NK-92 treated with Interleukin-12 subunit alpha and Interleukin-12 subunit beta, amount 100 ng/mL, for 24 hours (cell line): Measurements from ENCODE around the gene NCR1.
A peak's percentile ranks its signal among the peaks of the same experiment; 100 is the strongest.
"Not testable (repeated sequence)": the region's sequence is repeated elsewhere in the genome, so short reads cannot be mapped to it uniquely, and the experiment has no call there.

Experiments used
- DNase-seq: peaks from one replicate; lab custom pipeline; 2025; lab: John Stamatoyannopoulos, UW

Gene NCR1, protein sequence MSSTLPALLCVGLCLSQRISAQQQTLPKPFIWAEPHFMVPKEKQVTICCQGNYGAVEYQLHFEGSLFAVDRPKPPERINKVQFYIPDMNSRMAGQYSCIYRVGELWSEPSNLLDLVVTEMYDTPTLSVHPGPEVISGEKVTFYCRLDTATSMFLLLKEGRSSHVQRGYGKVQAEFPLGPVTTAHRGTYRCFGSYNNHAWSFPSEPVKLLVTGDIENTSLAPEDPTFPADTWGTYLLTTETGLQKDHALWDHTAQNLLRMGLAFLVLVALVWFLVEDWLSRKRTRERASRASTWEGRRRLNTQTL

GRCh38 chr19:54905803-54906511 lies at the start of gene NCR1:
NCR1 (plus strand) TSS chr19:54906148; CDS start chr19:54906188, 40 bp downstream.
- peak; percentile 88 for DNase-seq

GRCh38 chr19:54858476-54858875 lies 47.5 kb upstream of the NCR1 start:
- DNase-seq: not testable (repeated sequence)

DNA sequence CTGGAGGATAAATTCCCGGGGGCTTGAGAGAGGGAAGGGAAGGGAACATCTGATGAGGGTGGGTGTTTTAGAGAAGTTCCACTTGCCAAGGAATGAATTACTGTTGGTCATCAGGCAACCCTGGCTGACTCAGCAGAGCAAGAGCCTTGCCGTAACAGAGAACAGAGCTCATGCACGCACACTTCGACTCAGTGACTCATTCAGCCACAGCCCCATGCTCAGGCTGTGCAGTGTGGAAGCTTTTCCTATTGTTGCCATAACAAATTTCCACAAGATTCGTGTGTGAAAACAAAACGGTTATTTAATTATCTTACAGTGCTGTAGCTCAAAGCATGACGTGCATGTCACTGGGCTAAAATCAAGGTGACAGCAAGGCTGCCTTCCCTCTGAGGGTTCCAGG lies 46.5 kb upstream of the NCR1 start:
- not testable (repeated sequence) for DNase-seq

GRCh38 chr19:54863459-54863858 lies 42.5 kb upstream of the NCR1 start:
- not testable (repeated sequence) for DNase-seq

DNA sequence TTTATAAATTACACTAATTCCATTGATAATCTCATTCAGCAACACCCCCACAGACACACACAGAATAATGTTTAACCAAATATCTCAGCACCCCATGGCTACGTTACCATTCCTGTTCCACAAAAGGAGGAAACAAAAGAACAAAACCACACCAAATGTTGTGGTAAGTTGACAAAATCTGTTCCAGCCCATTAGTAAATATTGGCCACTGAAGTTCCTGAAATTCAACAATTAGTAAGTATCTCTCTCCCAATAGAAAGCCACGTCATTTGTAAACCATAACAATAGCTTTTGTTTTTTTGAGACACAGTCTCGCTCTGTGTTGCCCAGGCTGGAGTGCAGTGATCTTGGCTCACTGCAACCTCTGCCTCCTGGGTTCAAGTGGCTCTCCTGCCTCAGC lies 34.3 kb upstream of the NCR1 start:
- DNase-seq: no peak

DNA sequence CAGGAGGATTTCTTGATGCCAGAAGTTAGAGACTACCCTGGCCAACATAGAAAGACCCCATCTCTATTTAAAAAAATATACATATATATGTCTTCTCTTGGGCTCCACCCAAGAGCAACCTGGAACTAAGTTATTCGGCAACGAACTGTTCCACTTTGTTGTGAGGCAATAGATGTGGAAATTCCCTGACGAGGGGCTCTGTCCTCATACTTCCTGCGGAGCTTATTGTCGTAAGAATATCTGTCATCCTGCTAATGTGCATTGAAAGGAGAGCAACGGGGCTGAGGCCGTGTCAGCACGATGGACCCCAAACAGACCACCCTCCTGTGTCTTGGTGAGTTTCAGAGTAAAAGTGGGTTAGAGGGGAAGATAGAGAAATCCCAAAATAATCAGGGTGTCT lies 32.0 kb upstream of the NCR1 start, which contains the start of gene FCAR:
TSS of gene FCAR (plus strand) at position 246 of the 400 bp plus-strand sequence. CDS start at position 301, 55 bp downstream.
- no peak for DNase-seq

- no peak for DNase-seq
Observed at GRCh38 chr19:54875506-54875905, 30.4 kb upstream of the NCR1 start.

DNA sequence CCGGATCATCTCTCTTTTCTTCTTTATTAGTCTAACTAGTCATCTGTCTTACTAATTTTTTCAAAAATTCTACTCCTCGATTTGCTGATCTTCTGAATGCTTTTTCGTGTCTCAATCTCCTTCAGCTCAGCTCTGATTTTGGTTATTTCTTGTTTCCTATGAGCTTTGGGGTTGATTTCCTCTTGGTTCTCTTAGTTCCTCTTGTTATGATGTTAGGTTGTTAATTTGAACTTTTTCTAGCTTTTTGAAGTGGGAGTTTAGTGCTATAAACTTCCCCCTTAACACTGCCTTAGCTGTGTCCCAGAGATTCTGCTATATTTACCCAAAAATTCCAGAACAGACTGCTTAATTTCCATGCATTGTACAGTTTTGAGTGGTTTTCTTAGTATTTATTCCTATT lies 28.5 kb upstream of the NCR1 start:
- DNase-seq: no peak

- no peak for DNase-seq
Observed at GRCh38 chr19:54881884-54882283, 24.1 kb upstream of the NCR1 start.

GRCh38 chr19:54882758-54883157 lies 23.2 kb upstream of the NCR1 start:
- DNase-seq: peak; percentile 31

- DNase-seq: no peak
Observed at GRCh38 chr19:54883228-54883627, 22.7 kb upstream of the NCR1 start.

GRCh38 chr19:54888239-54888638 lies 17.7 kb upstream of the NCR1 start:
- no peak for DNase-seq

- no peak for DNase-seq
Observed at GRCh38 chr19:54889566-54889965, 16.4 kb upstream of the NCR1 start.

DNA sequence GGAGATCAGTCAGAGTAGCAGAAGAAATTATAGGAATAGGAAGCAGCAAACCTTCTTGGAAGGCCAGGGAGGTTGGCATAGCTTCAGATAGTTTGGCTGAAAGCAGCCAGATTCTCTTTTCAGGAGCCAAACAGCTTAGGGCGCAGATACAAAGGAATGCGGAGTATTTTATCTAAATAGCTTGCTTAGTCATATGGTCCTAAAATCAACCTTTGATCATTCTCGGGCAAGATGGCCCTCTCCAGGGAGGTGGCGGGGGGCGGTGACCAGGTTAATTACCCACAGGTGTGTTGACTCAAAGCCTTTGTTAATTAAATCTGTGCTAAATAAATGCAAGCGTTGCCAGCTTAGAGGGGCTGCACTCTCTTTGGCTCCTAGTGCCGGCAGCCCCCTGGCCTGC lies 12.5 kb upstream of the NCR1 start:
- DNase-seq: no peak

DNA sequence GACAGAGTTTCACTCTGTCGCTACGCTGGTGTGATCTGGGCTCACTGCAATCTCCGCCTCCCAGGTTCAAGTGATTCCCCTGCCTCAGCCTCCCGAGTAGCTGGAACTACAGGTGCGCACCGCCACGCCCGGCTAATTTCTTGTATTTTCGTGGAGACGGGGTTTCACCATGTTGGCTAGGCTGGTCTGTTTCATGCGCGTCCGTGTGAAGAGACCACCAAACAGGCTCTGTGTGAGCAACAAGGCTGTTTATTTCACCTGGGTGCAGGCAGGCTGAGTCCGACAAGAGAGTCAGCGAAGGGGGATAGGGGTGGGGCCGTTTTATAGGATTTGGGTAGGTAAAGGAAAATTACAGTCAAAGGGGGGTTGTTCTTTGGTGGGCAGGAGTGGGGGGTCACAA lies 11.8 kb upstream of the NCR1 start:
- DNase-seq: not testable (repeated sequence)

DNA sequence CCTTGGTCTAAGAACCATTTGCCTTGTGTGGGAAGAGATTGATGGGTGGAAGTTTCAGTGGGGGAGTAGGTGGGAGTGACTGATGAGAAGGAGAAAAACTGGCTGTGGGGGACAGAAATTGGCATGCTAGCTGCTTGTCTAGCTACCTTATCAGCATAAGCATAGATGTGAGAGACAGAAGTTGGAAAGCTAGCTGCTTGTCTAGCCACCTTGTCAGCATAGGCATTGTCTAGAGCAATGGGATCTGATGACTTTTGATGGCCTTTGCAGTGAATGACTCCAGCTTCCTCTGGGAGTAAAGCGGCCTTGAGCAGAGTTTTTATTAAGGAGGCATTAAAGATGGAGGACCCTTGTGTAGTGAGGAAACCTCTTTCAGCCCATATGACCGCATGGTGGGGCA lies 9.9 kb upstream of the NCR1 start:
- no peak for DNase-seq

DNA sequence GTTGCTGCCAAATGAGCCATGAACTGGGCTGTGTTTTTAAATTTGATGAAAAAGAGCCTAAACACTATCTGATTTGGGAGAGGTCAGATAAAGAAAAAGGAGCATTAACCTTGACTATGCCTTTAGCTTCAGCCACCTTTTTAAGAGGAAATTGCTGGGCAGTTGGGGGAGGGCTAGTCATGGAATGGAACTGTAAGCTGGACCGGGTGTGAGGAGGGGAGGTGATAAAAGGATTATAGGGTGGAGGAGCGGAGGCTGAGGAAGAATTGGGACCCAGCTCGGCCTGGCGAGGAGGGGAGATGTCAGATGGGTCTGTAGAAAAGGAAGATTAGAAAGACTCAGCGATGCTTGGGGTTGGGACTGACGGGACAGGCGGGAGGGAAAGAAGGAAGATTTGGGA lies 7.3 kb upstream of the NCR1 start:
- not testable (repeated sequence) for DNase-seq

- DNase-seq: not testable (repeated sequence)
Observed at GRCh38 chr19:54899646-54900045, 6.3 kb upstream of the NCR1 start.

GRCh38 chr19:54901153-54901552 lies 4.8 kb upstream of the NCR1 start:
- DNase-seq: peak; percentile 67

GRCh38 chr19:54902061-54902460 lies 3.9 kb upstream of the NCR1 start:
- DNase-seq: no peak

- DNase-seq: no peak
Observed at GRCh38 chr19:54903303-54903702, 2.6 kb upstream of the NCR1 start.

- not testable (repeated sequence) for DNase-seq
Observed at GRCh38 chr19:54904261-54904660, 1.7 kb upstream of the NCR1 start.

- no peak for DNase-seq
Observed at GRCh38 chr19:54905421-54905802, 536 bp upstream of the NCR1 start.
